ENCODE measurements around the gene SHB.

The SHB gene

GRCh38 chr9:38066914-38067858 lies 1.8 kb downstream of the SHB start:
- no peak for TF ChIP-seq TAF1 (IDR thresholded peaks at IDR 0.05; ENCODE audit: borderline replicate concordance, insufficient read depth, low read length)
- no peak; the same call in 1 of the 2 replicates for TF ChIP-seq SIN3A (IDR thresholded peaks at IDR 0.05; ENCODE audit: borderline replicate concordance, insufficient read depth, low read length)
- no peak for TF ChIP-seq POLR2AphosphoS5 (IDR thresholded peaks at IDR 0.05; ENCODE audit: low read depth, low read length)
- TF ChIP-seq FOXP2 (optimal IDR thresholded peaks at IDR 0.05; ENCODE audit: borderline replicate concordance, extremely low read depth, extremely low read length, insufficient read depth), result no peak
- no peak for TF ChIP-seq REST (IDR thresholded peaks at IDR 0.05; ENCODE audit: insufficient read depth in 1 of 2, low read depth in 2 of 2, low read length in 2 of 2)

- TF ChIP-seq TAF1 (IDR thresholded peaks at IDR 0.05; ENCODE audit: borderline replicate concordance, insufficient read depth, low read length), result no peak
- TF ChIP-seq POLR2AphosphoS5 (IDR thresholded peaks at IDR 0.05; ENCODE audit: low read depth, low read length), result no peak
- no peak for TF ChIP-seq FOXP2 (optimal IDR thresholded peaks at IDR 0.05; ENCODE audit: borderline replicate concordance, extremely low read depth, extremely low read length, insufficient read depth)
- TF ChIP-seq SIN3A (IDR thresholded peaks at IDR 0.05; ENCODE audit: borderline replicate concordance, insufficient read depth, low read length), result no peak
- TF ChIP-seq REST (IDR thresholded peaks at IDR 0.05; ENCODE audit: insufficient read depth in 1 of 2, low read depth in 2 of 2, low read length in 2 of 2), result no peak
Measured at GRCh38 chr9:38066197-38066913, 2.7 kb downstream of the SHB start.

GRCh38 chr9:38065369-38066075 lies 3.5 kb downstream of the SHB start:
- TF ChIP-seq SIN3A (IDR thresholded peaks at IDR 0.05; ENCODE audit: borderline replicate concordance, insufficient read depth, low read length) (no peak), TAF1 (IDR thresholded peaks at IDR 0.05; ENCODE audit: borderline replicate concordance, insufficient read depth, low read length) (no peak), FOXP2 (optimal IDR thresholded peaks at IDR 0.05; ENCODE audit: borderline replicate concordance, extremely low read depth, extremely low read length, insufficient read depth) (no peak), REST (IDR thresholded peaks at IDR 0.05; ENCODE audit: insufficient read depth in 1 of 2, low read depth in 2 of 2, low read length in 2 of 2) (no peak), POLR2AphosphoS5 (IDR thresholded peaks at IDR 0.05; ENCODE audit: low read depth, low read length) (no peak)

- TF ChIP-seq REST (IDR thresholded peaks at IDR 0.05; ENCODE audit: insufficient read depth in 1 of 2, low read depth in 2 of 2, low read length in 2 of 2) (no peak), TAF1 (IDR thresholded peaks at IDR 0.05; ENCODE audit: borderline replicate concordance, insufficient read depth, low read length) (no peak), FOXP2 (optimal IDR thresholded peaks at IDR 0.05; ENCODE audit: borderline replicate concordance, extremely low read depth, extremely low read length, insufficient read depth) (no peak)
Measured at GRCh38 chr9:38064842-38065368, 4.1 kb downstream of the SHB start.
